ENCODE results near the gene SLC10A2. TPM values are rescaled to one million over a fixed set of nuclear protein-coding genes. Genes with fewer than 3 reads are reported as not detected.

SLC10A2 gene
- total RNA-seq, 1 donor from 2014 or later: not detected

GRCh38 chr13:103046676-103047075, 19.5 kb downstream of the SLC10A2 start:
- no peak for DNase-seq

- no peak for DNase-seq
Measured at GRCh38 chr13:103044056-103044455, 22.2 kb downstream of the SLC10A2 start.

- DNase-seq: no peak
Measured at GRCh38 chr13:103040006-103040405, 26.2 kb downstream of the SLC10A2 start.

GRCh38 chr13:103039183-103039582, 27.0 kb downstream of the SLC10A2 start:
- no peak for DNase-seq

GRCh38 chr13:103036268-103036667, 29.9 kb downstream of the SLC10A2 start:
- DNase-seq: no peak

- DNase-seq: no peak
Measured at GRCh38 chr13:103033999-103034398, 32.2 kb downstream of the SLC10A2 start.

GRCh38 chr13:103031332-103031873, 34.8 kb downstream of the SLC10A2 start:
- DNase-seq: no peak

- DNase-seq: no peak
Measured at GRCh38 chr13:103030776-103031175, 35.4 kb downstream of the SLC10A2 start.

- no peak for DNase-seq
Measured at GRCh38 chr13:103029798-103030197, 36.4 kb downstream of the SLC10A2 start.

- DNase-seq: no peak
Measured at GRCh38 chr13:103022336-103022735, 43.9 kb downstream of the SLC10A2 start.

GRCh38 chr13:103018556-103018955, 47.7 kb downstream of the SLC10A2 start:
- no peak for DNase-seq

- no peak for DNase-seq
Measured at GRCh38 chr13:103012646-103013045, 53.6 kb downstream of the SLC10A2 start.

GRCh38 chr13:103009051-103009840, 57.0 kb downstream of the SLC10A2 start:
- DNase-seq: no peak

- no peak for DNase-seq
Measured at GRCh38 chr13:103007427-103007762, 58.8 kb downstream of the SLC10A2 start.

GRCh38 chr13:103006641-103007426, 59.4 kb downstream of the SLC10A2 start:
- no peak for DNase-seq

- no peak for DNase-seq
Measured at GRCh38 chr13:103004661-103005345, 61.4 kb downstream of the SLC10A2 start.

GRCh38 chr13:103003631-103004030, 62.6 kb downstream of the SLC10A2 start:
- DNase-seq: no peak

GRCh38 chr13:103002279-103002678, 63.9 kb downstream of the SLC10A2 start:
- DNase-seq: no peak

GRCh38 chr13:103000157-103000556, 66.1 kb downstream of the SLC10A2 start:
- DNase-seq: no peak

GRCh38 chr13:102999499-102999898, 66.7 kb downstream of the SLC10A2 start:
- DNase-seq: no peak

All from occipital lobe (tissue), 2 donors.